Endothelial cell of umbilical vein (primary cell): ENCODE results near the gene PSMB2. TPM values are rescaled to one million over a fixed set of nuclear protein-coding genes. Genes with fewer than 3 reads are reported as not detected.

Source experiments
- Bru-seq: library from RNA; stranded (reverse); fragments of 400-500 nt; gene quantifications from one replicate; lab custom pipeline; 2021; lab: Mats Ljungman, UMichigan
- BruChase-seq, 2 experiments: library from RNA; stranded (reverse); fragments of 400-500 nt; gene quantifications; one replicate each; lab custom pipeline; 2021; lab: Mats Ljungman, UMichigan
- BruUV-seq: library from RNA; stranded (reverse); fragments of 400-500 nt; replicated peaks from 2 replicates; lab custom pipeline; 2021; lab: Mats Ljungman, UMichigan
- CTCF ChIA-PET: fragments of 300-600, 350-600 bp; sonication (Branson Sonifier 250); formaldehyde crosslinking; loops from one replicate; lab custom pipeline; 2021; ENCODE audit warnings: antibody characterized with exemption, inconsistent platforms; lab: Charles Lee
- POLR2A ChIA-PET: fragments of 300-600, 350-600 bp; sonication (Branson Sonifier 250); formaldehyde crosslinking; loops from one replicate; lab custom pipeline; 2021; ENCODE audit warnings: antibody characterized with exemption, inconsistent platforms; lab: Charles Lee
- DNase-seq: peaks from one replicate; pipeline ENCODE4 v3.0.0-alpha.2; 2011; ENCODE audit warnings: low read depth, low spot score
- FAIRE-seq: peaks from 2 replicates; lab custom pipeline; 2011; peaks lifted over from hg19 to GRCh38; lab: Jason Lieb, UNC
- H2AFZ ChIP-seq: 2 replicates; pipeline ENCODE4 v1.6.0; 2012; ENCODE audit warnings: low read depth, low read length, control low read depth, inconsistent platforms
- H3K27ac ChIP-seq: 2 replicates; pipeline ENCODE4 v1.5.1; 2011; ENCODE audit warnings: low read depth, mild to moderate bottlenecking, control low read depth, low read length, moderate library complexity; ENCODE audit not compliant: insufficient read depth
- H3K27me3 ChIP-seq, 2 experiments: 2 replicates each; pipeline versions ENCODE4 v1.6.0 to v1.6.1; 2011; ENCODE audit warnings: low read length in 2 of 2, mixed read lengths in 1 of 2; ENCODE audit not compliant: control insufficient read depth in 2 of 2, insufficient read depth in 2 of 2
- H3K36me3 ChIP-seq, 2 experiments: 2 replicates in 1 of 2; 3 replicates in 1 of 2; pipeline ENCODE4 v1.5.1; 2011; ENCODE audit warnings: low read length in 2 of 2, mild to moderate bottlenecking in 1 of 2, moderate library complexity in 1 of 2; ENCODE audit not compliant: control insufficient read depth in 2 of 2, insufficient read depth in 2 of 2; ENCODE audit errors: extremely low read depth in 1 of 2
- H3K4me1 ChIP-seq: 3 replicates; pipeline ENCODE4 v1.5.1; 2011; ENCODE audit warnings: mild to moderate bottlenecking, low read length; ENCODE audit not compliant: control insufficient read depth, insufficient read depth; ENCODE audit errors: extremely low read depth
- H3K4me2 ChIP-seq: 2 replicates; pipeline ENCODE4 v1.6.1; 2011; ENCODE audit warnings: low read length, control low read depth, mixed read lengths; ENCODE audit not compliant: insufficient read depth
- H3K4me3 ChIP-seq, 3 experiments: fragments of 200-600 bp in 1 of 3; sonication (generic), shearing (Covaris generic) in 1 of 3; replicated peaks in 1 of 3; 2 replicates each; pipeline ENCODE4 v1.5.1; 2011 to 2016; ENCODE audit warnings: control low read depth in 3 of 3, low read length in 3 of 3, mild to moderate bottlenecking in 2 of 3, inconsistent platforms in 1 of 3, low read depth in 1 of 3, moderate library complexity in 1 of 3; ENCODE audit not compliant: insufficient read depth in 1 of 3
- H3K79me2 ChIP-seq: 2 replicates; pipeline ENCODE4 v1.6.0; 2012; ENCODE audit warnings: low read length, inconsistent platforms; ENCODE audit not compliant: control insufficient read depth, insufficient read depth
- H3K9ac ChIP-seq: replicated peaks from 2 replicates; pipeline ENCODE3; 2011; ENCODE audit warnings: low read length, control low read depth; ENCODE audit not compliant: insufficient read depth; ENCODE audit errors: extremely low read depth
- H3K9me1 ChIP-seq: replicated peaks from 3 replicates; pipeline ENCODE4 v1.6.0; 2011; ENCODE audit warnings: mild to moderate bottlenecking, low read length; ENCODE audit not compliant: control insufficient read depth, insufficient read depth; ENCODE audit errors: extremely low read depth
- H3K9me3 ChIP-seq: replicated peaks from 2 replicates; pipeline ENCODE4 v1.5.1; 2012; ENCODE audit warnings: low read length, inconsistent platforms; ENCODE audit not compliant: control insufficient read depth, insufficient read depth
- H4K20me1 ChIP-seq: replicated peaks from 2 replicates; pipeline ENCODE3; 2011; ENCODE audit warnings: mild to moderate bottlenecking, low read length; ENCODE audit not compliant: control insufficient read depth, insufficient read depth; ENCODE audit errors: extremely low read depth
- EZH2 ChIP-seq: IDR thresholded peaks from 2 replicates; pipeline ENCODE4 v1.6.1; 2012; ENCODE audit warnings: borderline replicate concordance, low read depth, mild to moderate bottlenecking, moderate library complexity, low read length, inconsistent platforms; ENCODE audit not compliant: severe bottlenecking
- GATA2 ChIP-seq: IDR thresholded peaks from 2 replicates; pipeline ENCODE4 v1.7.0; 2011; ENCODE audit warnings: low read depth, mild to moderate bottlenecking, moderate library complexity, mixed read lengths, low read length; ENCODE audit not compliant: insufficient read length, insufficient read depth
- JUN ChIP-seq: IDR thresholded peaks from 2 replicates; pipeline ENCODE4 v1.6.1; 2011; ENCODE audit warnings: borderline replicate concordance, low read depth; ENCODE audit not compliant: insufficient read length, insufficient read depth
- MYC ChIP-seq: IDR thresholded peaks from one replicate; pipeline ENCODE4 v1.6.1; 2011; ENCODE audit warnings: mild to moderate bottlenecking, low read depth, low read length
- POLR2A ChIP-seq: IDR thresholded peaks from 2 replicates; pipeline ENCODE4 v1.6.1; 2012; ENCODE audit warnings: low read depth, mild to moderate bottlenecking, control low read depth, low read length
- POLR2AphosphoS5 ChIP-seq: IDR thresholded peaks from 2 replicates; pipeline ENCODE4 v1.6.1; 2012; ENCODE audit warnings: low read depth, mild to moderate bottlenecking, control low read depth, low read length, moderate library complexity; ENCODE audit not compliant: insufficient read depth
- dilution Hi-C: fragments of 300-500 bp; cut with MboI; formaldehyde crosslinking; loops from one replicate; pipeline ENCODE4 v1.15.0; 2019; ENCODE audit warnings: low sequenced_read_pairs; ENCODE audit not compliant: extremely low pct_ligation_motif_present
- intact Hi-C: fragments of 100-400 bp; cut with micrococcal nuclease; formaldehyde crosslinking; loops from one replicate; pipeline ENCODE4 v1.10.0; 2022
- long read RNA-seq: library from polyadenylated mRNA; stranded (forward); transcript quantifications from one replicate; pipeline ENCODE4 v2.0.0, GENCODE V29; 2021
- polyA minus RNA-seq, 3 experiments: library from RNA; depleted of rRNA, polyadenylated mRNA; stranded (reverse); fragments of >200 nt; gene quantifications; 1 replicate in 1 of 3; 2 replicates in 2 of 3; pipeline ENCODE4 v1.2.3, GENCODE V29; 2011
- polyA plus RNA-seq, 4 experiments: library from polyadenylated mRNA; depleted of rRNA in 3 of 4; stranded (reverse) in 3 of 4; unstranded in 1 of 4; fragments of >200 nt; gene quantifications; 2 replicates each; pipeline versions ENCODE4 v1.2.1 to v1.2.3, GENCODE V29; 2011 to 2012; ENCODE audit warnings: missing spikeins in 1 of 4
- total RNA-seq: library from RNA; stranded (reverse); gene quantifications from 2 replicates; pipeline ENCODE4 v1.2.3, GENCODE V29; 2021
- TF ChIP-seq, protein P1 (sequence below): IDR thresholded peaks from 2 replicates; pipeline ENCODE4 v1.6.1; 2011; ENCODE audit not compliant: insufficient read depth, insufficient read length
- TF ChIP-seq, protein P2 (sequence below), 2 donors: IDR thresholded peaks; 1 replicate in 1 of 2; 2 replicates in 1 of 2; pipeline ENCODE4 v1.5.1; 2011; ENCODE audit warnings: low read length in 2 of 2, mild to moderate bottlenecking in 2 of 2, moderate library complexity in 2 of 2, control low read depth in 1 of 2, inconsistent platforms in 1 of 2, low read depth in 1 of 2; ENCODE audit not compliant: insufficient read depth in 1 of 2; ENCODE audit errors: extremely low read depth in 1 of 2

Gene PSMB2
- 93.6 and 101 TPM in 2 replicates for total RNA-seq
- polyA plus RNA-seq = 107 and 118 TPM in 2 replicates
- 99.0 and 120 TPM in 2 replicates for polyA plus RNA-seq (2011; cell fraction: cytosol; rRNA removed)
- 51.6 and 55.4 TPM in 2 replicates for polyA plus RNA-seq (2011; cell fraction: nucleus; rRNA removed)
- 78.2 and 122 TPM in 2 replicates for polyA plus RNA-seq (2012)
- 104 and 114 TPM in 2 replicates for polyA minus RNA-seq
- polyA minus RNA-seq (2011; cell fraction: cytosol; rRNA and poly(A)+ RNA removed) = 59.4 TPM
- polyA minus RNA-seq (2011; cell fraction: nucleus; rRNA and poly(A)+ RNA removed) = 20.5 and 25.7 TPM in 2 replicates
- percentile 92 among the genes with signal in this experiment for Bru-seq, nascent RNA
- percentile 88 among the genes with signal in this experiment for BruChase-seq, experiment 1, labeled RNA remaining after a 6-hour chase
- percentile 77 among the genes with signal in this experiment for BruChase-seq, experiment 2, labeled RNA remaining after a 2-hour chase
- long read RNA-seq, transcript PSMB2-201 (6 exons, 2,701 nt) = major isoform, 523 of 581 reads
- long read RNA-seq, partial matches to known transcripts = 2 of 581 reads
- long read RNA-seq, other reads (novel, unspliced or antisense) = 56 of 581 reads

DNA sequence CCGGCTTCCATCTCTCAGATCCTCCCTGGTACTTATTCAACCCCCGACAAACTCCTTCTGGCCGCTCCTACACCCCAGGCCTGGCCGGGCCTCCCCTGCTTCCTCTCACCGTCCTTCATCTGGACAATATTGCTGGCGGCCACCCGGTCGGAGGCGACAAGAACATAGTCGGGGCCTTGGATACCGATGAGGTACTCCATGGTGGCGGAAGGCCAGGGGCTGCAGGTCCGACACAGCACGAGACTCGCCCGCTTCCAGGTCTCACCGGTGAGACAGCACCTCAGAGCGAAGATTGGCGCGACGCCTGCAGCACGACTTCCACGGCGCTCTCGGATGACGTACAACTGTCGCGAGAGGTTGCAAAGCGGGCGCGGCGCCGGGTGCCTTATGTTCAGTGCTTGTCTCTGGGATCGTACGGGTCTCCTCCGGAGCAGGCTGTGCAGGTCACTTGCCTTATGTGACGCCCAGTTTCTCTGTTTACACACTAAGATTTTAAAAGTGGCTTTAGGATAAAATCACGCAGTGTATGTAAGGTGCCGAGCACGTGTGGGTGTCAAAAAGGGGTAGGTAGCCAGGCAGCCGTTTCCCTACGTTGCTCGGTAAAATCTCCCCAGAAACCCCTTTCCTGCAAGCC is at the start of gene PSMB2:
TSS of gene PSMB2 (minus strand) at position 294 of the 634 bp plus-strand sequence. CDS start at position 200, 94 bp downstream.
- peaks cover 48% of the 10 kb centered on the region for H3K79me2 ChIP-seq

More for the DNA sequence above, at the start of gene PSMB2:
- Histone ChIP-seq H3K4me3 (peak within 1 kb of the TSS; percentile 64 to 100 (median 80)), H3K4me1 (peaks cover 24% of the 10 kb centered on the region), H2AFZ (peak within 1 kb of the TSS; percentile 76), H3K4me2 (peak within 1 kb of the TSS; percentile 63), H3K9ac (peak within 1 kb of the TSS; percentile 96), H3K27ac (peak within 1 kb of the TSS; percentile 81), H3K27me3 (peaks cover 13 to 20% of the 10 kb centered on the region in 2 experiments), H3K9me1 (no peaks in the 10 kb centered on the region), H3K9me3 (no peaks in the 10 kb centered on the region), H4K20me1 (no peaks in the 10 kb centered on the region), H3K36me3 (no peaks in the 10 kb centered on the region)
- DNase-seq (peak; percentile 96), FAIRE-seq (peak; percentile 93)
- ChIA-PET POLR2A (no interaction called here), CTCF (interaction anchor here (0.7 to 1.2 kb wide), 2 partner anchors 74 to 484 kb away, joined by 4 to 5 read pairs; no protein-coding TSS in a partner anchor)
- intact Hi-C loops (loop anchor here (2.0 kb wide), 1 partner anchor 127 kb away; the partner anchor contains the start of gene CLSPN), dilution Hi-C loops (loop anchor here (25.0 kb wide), 1 partner anchor 96 kb away; no protein-coding TSS in a partner anchor)
- TF ChIP-seq MYC (peak; percentile 81), GATA2 (no peak), EZH2 (no peak), JUN (no peak), POLR2AphosphoS5 (peak; percentile 85), POLR2A (peak; percentile 94)
- TF ChIP-seq, protein P1, sequence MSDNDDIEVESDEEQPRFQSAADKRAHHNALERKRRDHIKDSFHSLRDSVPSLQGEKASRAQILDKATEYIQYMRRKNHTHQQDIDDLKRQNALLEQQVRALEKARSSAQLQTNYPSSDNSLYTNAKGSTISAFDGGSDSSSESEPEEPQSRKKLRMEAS = no peak
- TF ChIP-seq, protein P2, sequence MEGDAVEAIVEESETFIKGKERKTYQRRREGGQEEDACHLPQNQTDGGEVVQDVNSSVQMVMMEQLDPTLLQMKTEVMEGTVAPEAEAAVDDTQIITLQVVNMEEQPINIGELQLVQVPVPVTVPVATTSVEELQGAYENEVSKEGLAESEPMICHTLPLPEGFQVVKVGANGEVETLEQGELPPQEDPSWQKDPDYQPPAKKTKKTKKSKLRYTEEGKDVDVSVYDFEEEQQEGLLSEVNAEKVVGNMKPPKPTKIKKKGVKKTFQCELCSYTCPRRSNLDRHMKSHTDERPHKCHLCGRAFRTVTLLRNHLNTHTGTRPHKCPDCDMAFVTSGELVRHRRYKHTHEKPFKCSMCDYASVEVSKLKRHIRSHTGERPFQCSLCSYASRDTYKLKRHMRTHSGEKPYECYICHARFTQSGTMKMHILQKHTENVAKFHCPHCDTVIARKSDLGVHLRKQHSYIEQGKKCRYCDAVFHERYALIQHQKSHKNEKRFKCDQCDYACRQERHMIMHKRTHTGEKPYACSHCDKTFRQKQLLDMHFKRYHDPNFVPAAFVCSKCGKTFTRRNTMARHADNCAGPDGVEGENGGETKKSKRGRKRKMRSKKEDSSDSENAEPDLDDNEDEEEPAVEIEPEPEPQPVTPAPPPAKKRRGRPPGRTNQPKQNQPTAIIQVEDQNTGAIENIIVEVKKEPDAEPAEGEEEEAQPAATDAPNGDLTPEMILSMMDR (IDR thresholded peaks at IDR 0.05; ENCODE audit: extremely low read depth in 1 of 2, insufficient read depth in 1 of 2, low read depth in 1 of 2, low read length in 2 of 2) = no peak
- TSS peak; percentile 97 for BruUV-seq
